CD4-positive, alpha-beta T cell (primary cell): ENCODE results near the gene PEX1. TPM values are rescaled to one million over a fixed set of nuclear protein-coding genes. Genes with fewer than 3 reads are reported as not detected.
"Not testable (repeated sequence)": the region's sequence is repeated elsewhere in the genome, so short reads cannot be mapped to it uniquely, and the experiment has no call there.

Experiments
- ATAC-seq: fragments of 200-7000 bp; cut with Tn5 transposase; one replicate; pipeline ENCODE4 v1.10.0; 2022; ENCODE audit warnings: mild to moderate bottlenecking; ENCODE audit not compliant: poor library complexity
- CTCF ChIA-PET: fragments of 350-600 bp; sonication (Branson Sonifier 250); formaldehyde crosslinking; loops from one replicate; lab custom pipeline; 2021; ENCODE audit warnings: antibody characterized with exemption, inconsistent platforms; lab: Charles Lee
- POLR2A ChIA-PET: fragments of 350-600 bp; sonication (Branson Sonifier 250); formaldehyde crosslinking; loops from one replicate; lab custom pipeline; 2021; ENCODE audit warnings: antibody characterized with exemption, inconsistent platforms; lab: Charles Lee
- DNase-seq, 14 experiments: peaks; one replicate each; pipeline ENCODE4 v3.0.0-alpha.2; 2013 to 2020; ENCODE audit warnings: mixed read lengths in 2 of 14
- H3K27ac ChIP-seq, 2 donors: one replicate each; pipeline versions ENCODE4 v1.5.1 to v1.7.0; 2013; ENCODE audit warnings: low read length in 2 of 2, low read depth in 1 of 2, mild to moderate bottlenecking in 1 of 2
- H3K27me3 ChIP-seq, 2 experiments: 1 replicate in 1 of 2; 2 replicates in 1 of 2; pipeline versions ENCODE4 v1.6.1 to v1.7.0; 2013; ENCODE audit warnings: low read length in 2 of 2, control low read depth in 1 of 2, mild to moderate bottlenecking in 1 of 2, moderate library complexity in 1 of 2; ENCODE audit not compliant: insufficient read depth in 2 of 2, control insufficient read depth in 1 of 2
- H3K36me3 ChIP-seq: one replicate; pipeline ENCODE4 v1.6.1; 2013; ENCODE audit warnings: low read length, control low read depth; ENCODE audit not compliant: insufficient read depth
- H3K4me1 ChIP-seq: one replicate; pipeline ENCODE4 v1.6.1; 2013; ENCODE audit warnings: low read length, control low read depth; ENCODE audit not compliant: insufficient read depth
- H3K4me3 ChIP-seq: one replicate; pipeline ENCODE4 v1.5.1; 2013; ENCODE audit warnings: mild to moderate bottlenecking, low read length, moderate library complexity
- H3K9me3 ChIP-seq, 2 experiments: 1 replicate in 1 of 2; 2 replicates in 1 of 2; pipeline versions ENCODE4 v1.6.1 to v1.7.0; 2013; ENCODE audit warnings: low read length in 2 of 2, mild to moderate bottlenecking in 2 of 2, control low read depth in 1 of 2, moderate library complexity in 1 of 2; ENCODE audit not compliant: control insufficient read depth in 1 of 2, insufficient read depth in 1 of 2
- H3K27ac Mint-ChIP-seq: one replicate; pipeline ENCODE4 v1.8.0; 2020; ENCODE audit warnings: mixed read lengths
- H3K27me3 Mint-ChIP-seq: one replicate; pipeline ENCODE4 v1.8.0; 2021; ENCODE audit warnings: mixed read lengths
- H3K36me3 Mint-ChIP-seq: one replicate; pipeline ENCODE4 v1.8.0; 2021; ENCODE audit warnings: low read depth, mixed read lengths
- H3K4me1 Mint-ChIP-seq: one replicate; pipeline ENCODE4 v1.8.0; 2021; ENCODE audit warnings: low read depth, mixed read lengths
- H3K4me3 Mint-ChIP-seq: one replicate; pipeline ENCODE4 v1.8.0; 2020; ENCODE audit warnings: mild to moderate bottlenecking, mixed read lengths
- H3K9me3 Mint-ChIP-seq: one replicate; pipeline ENCODE4 v1.8.0; 2020; ENCODE audit warnings: mixed read lengths
- CTCF ChIP-seq: fragments of 200-600 bp; IDR thresholded peaks from one replicate; pipeline ENCODE4 v1.8.0; 2022; ENCODE audit warnings: antibody characterized with exemption, mild to moderate bottlenecking
- intact Hi-C, 2 experiments: fragments of 100-400 bp; cut with DNase I in 1 of 2; cut with micrococcal nuclease in 1 of 2; formaldehyde crosslinking; loops; one replicate each; pipeline versions ENCODE4 v1.15.1 to v1.9.0; 2023 to 2025; cut with DNase I, micrococcal nuclease
- total RNA-seq, 174 experiments: library from RNA in 2 of 174; stranded (reverse) in 2 of 174; gene quantifications; one replicate each; pipeline ENCODE4 v1.2.3 and lab custom pipeline; 2021 to 2026

Gene PEX1
- total RNA-seq, 2 experiments from 2014 or later: 19.7 to 20.7 TPM

- ATAC-seq, H3K9me3 Mint-ChIP-seq, H3K4me1 Mint-ChIP-seq, H3K27me3 ChIP-seq, DNase-seq, H3K4me3 Mint-ChIP-seq, H3K4me3 ChIP-seq, H3K36me3 ChIP-seq, intact Hi-C loops, H3K4me1 ChIP-seq, CTCF ChIA-PET, H3K27ac Mint-ChIP-seq, POLR2A ChIA-PET, H3K36me3 Mint-ChIP-seq, H3K9me3 ChIP-seq, H3K27ac ChIP-seq, H3K27me3 Mint-ChIP-seq: not testable (repeated sequence)
Observed at GRCh38 chr7:92468589-92468988, 59.7 kb downstream of the PEX1 start.

GRCh38 chr7:92466682-92467081 lies 61.6 kb downstream of the PEX1 start:
- POLR2A ChIA-PET: no interaction called here
- no peaks in the 10 kb centered on the region for H3K4me1 ChIP-seq
- Mint-ChIP-seq H3K4me1 (no peaks in the 10 kb centered on the region), H3K4me3 (no peak overlapping the region), H3K36me3 (no peaks in the 10 kb centered on the region), H3K27ac (no peak overlapping the region), H3K27me3 (no peaks in the 10 kb centered on the region), H3K9me3 (no peaks in the 10 kb centered on the region)
- ATAC-seq (no peak), DNase-seq (no peak)
- no peak for TF ChIP-seq CTCF
- H3K27ac ChIP-seq: no peak overlapping the region
- no peaks in the 10 kb centered on the region for H3K27me3 ChIP-seq
- H3K9me3 ChIP-seq: peaks cover 0 to 4% of the 10 kb centered on the region in 2 experiments
- CTCF ChIA-PET: no interaction called here
- peaks cover 3% of the 10 kb centered on the region for H3K36me3 ChIP-seq
- intact Hi-C loops: no loop called here
- no peak overlapping the region for H3K4me3 ChIP-seq

DNA sequence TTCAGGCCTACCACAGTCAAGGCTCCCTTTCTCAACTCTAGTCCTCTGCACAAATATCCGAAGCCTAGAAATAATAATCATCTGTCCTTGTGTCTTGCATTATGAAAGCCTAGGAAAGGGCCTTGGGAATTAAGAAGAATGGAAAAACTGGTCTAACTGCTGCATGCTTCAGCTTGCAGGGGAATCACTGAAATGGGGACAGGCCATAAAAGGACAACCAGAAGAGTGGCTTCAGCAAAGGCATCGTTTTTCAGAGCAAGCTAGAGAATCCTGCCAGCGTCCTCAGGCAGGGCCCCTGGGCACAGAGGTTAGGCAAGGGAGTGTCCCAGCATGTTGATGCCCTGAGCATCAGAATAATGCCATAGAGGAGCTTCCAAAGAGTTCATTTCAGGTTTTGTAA lies 63.8 kb downstream of the PEX1 start:
- intact Hi-C loops: loop anchor here (5.0 kb wide), 1 partner anchor 42 kb away; no protein-coding TSS in a partner anchor

More for the DNA sequence above, 63.8 kb downstream of the PEX1 start:
- Histone ChIP-seq H3K27me3 (no peaks in the 10 kb centered on the region), H3K9me3 (peaks cover 0 to 4% of the 10 kb centered on the region in 2 experiments), H3K4me3 (no peak overlapping the region), H3K27ac (no peak overlapping the region), H3K36me3 (peaks cover 3% of the 10 kb centered on the region), H3K4me1 (no peaks in the 10 kb centered on the region)
- DNase-seq (no peak), ATAC-seq (no peak)
- Mint-ChIP-seq H3K27me3 (no peaks in the 10 kb centered on the region), H3K4me3 (no peak overlapping the region), H3K27ac (no peak overlapping the region), H3K36me3 (no peaks in the 10 kb centered on the region), H3K4me1 (no peaks in the 10 kb centered on the region), H3K9me3 (no peaks in the 10 kb centered on the region)
- TF ChIP-seq CTCF: no peak
- ChIA-PET CTCF (no interaction called here), POLR2A (no interaction called here)
